Measurements from ENCODE around the gene PIBF1. TPM values are rescaled to one million over a fixed set of nuclear protein-coding genes. Genes with fewer than 3 reads are reported as not detected.
"Not testable (repeated sequence)": the region's sequence is repeated elsewhere in the genome, so short reads cannot be mapped to it uniquely, and the experiment has no call there.

The PIBF1 gene, protein sequence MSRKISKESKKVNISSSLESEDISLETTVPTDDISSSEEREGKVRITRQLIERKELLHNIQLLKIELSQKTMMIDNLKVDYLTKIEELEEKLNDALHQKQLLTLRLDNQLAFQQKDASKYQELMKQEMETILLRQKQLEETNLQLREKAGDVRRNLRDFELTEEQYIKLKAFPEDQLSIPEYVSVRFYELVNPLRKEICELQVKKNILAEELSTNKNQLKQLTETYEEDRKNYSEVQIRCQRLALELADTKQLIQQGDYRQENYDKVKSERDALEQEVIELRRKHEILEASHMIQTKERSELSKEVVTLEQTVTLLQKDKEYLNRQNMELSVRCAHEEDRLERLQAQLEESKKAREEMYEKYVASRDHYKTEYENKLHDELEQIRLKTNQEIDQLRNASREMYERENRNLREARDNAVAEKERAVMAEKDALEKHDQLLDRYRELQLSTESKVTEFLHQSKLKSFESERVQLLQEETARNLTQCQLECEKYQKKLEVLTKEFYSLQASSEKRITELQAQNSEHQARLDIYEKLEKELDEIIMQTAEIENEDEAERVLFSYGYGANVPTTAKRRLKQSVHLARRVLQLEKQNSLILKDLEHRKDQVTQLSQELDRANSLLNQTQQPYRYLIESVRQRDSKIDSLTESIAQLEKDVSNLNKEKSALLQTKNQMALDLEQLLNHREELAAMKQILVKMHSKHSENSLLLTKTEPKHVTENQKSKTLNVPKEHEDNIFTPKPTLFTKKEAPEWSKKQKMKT
- 16.5 TPM for total RNA-seq

DNA sequence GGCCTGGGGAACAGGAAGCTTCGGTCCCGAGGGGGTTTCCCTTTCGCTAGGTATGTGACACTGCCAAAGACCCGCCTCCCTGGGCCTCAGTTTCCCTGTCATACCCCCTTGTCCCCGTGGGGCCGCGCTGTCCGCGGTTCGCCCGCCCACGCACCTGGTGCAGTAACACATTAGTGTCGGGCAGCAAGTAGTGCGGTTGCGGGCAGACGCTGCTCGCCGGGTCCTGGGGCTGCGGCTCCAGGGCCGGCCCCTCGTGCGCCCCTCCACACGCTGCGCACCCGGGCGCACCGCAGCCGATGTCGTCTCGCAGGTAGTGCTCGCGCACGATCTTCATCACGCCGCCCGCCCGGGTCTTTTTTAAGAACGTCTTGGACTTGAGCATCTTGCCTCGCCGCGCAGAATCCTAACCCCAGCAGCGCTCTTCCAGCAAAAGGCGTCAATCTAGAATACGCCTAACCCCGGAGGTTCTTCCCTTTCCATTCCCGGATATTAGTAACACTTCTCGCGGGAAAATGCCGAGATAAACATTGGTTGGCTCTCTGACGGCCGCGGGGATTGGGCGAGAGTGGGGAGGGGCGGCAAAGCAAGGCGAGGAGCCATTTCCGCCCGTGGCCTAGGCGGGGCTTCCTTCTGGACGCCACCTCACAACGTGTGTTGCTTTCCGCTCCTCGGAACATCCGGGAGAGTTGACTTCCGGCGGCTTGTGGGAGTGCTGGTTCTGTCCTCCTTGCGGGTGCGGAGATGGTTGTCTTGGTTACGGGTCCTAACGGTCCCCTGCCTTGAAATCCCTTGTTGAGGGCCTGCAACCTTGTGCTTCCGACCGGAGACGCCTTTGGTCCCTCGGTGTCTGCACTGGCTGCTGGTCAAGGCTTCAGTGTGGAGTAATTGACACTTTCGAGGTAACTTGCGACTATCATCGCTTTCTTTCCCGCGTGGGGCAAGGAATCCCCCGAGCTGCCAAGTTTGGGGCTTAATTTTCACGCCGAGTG, at the start of gene PIBF1, which contains the start of gene DIS3:
Gene PIBF1 (plus strand): TSS at position 683 of the 989 bp plus-strand sequence. CDS start 1,337 bp downstream, outside the sequence.
Gene DIS3 (minus strand): TSS at position 450 of the 989 bp plus-strand sequence. CDS start 68 bp downstream, at position 382.
- peak; percentile 98 for DNase-seq (ENCODE audit: low spot score)

DNA sequence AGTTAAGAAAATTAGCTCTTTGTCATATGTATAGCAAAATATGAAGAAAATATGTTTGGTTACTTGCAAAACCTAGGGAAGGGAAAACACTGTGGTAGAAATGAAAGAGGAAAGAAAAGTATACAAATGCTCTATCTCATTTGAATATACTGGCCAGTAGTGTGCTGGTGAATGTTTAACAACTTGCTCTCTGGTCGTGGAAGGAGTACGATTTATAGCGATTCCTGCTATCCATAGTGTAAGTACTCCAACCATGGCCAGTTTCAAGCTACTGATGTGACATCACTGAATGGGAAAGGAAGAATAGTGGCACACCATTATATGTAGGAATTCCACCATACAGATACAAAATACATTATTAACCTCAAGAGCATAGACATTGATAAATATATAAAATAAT, 44.9 kb upstream of the PIBF1 start:
- no peak for DNase-seq (ENCODE audit: low spot score)

DNA sequence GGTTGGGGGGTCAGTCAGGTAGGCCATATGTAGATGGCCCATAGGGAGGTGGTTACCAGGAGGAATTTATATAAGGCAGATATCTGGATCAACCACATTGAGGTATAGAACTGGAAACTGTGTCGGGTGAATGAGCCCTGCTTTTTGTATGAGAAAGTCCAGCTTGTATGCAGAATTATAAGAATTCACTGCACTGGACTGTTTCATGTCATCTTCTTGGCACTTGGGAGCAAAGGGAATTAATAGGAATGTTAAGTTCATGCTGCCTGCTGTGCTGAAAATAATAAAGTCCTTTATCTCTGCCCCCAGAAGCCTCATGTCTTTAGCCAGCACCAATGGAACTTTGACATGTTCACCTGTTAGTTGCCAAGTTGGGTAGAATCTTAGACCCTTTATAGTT, 41.9 kb upstream of the PIBF1 start:
- DNase-seq (ENCODE audit: low spot score) = no peak

DNA sequence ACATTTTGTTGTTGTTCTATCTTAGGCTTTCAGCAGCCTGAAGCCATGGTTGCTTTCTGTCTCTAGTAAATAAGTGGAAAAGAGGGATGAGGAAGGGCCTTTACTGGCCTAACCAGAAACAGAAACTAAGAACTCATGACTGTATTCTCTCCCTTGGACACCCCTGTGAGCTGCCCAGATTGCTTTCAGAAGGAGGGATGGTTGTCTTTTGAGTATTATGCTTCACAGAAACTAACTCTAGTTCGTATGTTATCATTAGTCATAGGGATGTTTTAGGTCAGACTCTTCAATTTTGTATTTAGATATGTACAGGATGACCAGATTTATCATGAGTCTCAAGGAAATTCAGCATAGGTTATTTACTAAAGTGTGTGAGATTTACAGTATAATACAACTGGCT, 36.7 kb upstream of the PIBF1 start:
- no peak for DNase-seq (ENCODE audit: low spot score)

DNA sequence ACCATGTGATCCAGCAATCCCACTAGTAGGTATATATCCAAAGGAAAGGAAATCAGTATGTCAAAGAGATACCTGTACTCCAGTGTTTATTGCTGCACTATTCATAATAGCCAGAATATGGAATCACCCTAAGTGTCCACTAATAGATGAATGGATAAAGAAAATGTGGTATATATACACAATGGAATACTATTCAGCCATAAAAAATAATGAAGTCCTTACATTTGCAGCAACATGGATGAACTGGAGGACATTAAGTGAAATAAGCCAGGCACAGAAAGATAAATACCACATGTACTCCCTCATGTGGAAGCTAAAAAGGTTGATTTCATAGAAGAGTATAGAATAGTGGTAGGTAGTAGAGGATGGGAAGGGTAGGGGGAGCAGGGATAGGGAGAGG, 30.7 kb upstream of the PIBF1 start:
- DNase-seq (ENCODE audit: low spot score) = no peak

DNA sequence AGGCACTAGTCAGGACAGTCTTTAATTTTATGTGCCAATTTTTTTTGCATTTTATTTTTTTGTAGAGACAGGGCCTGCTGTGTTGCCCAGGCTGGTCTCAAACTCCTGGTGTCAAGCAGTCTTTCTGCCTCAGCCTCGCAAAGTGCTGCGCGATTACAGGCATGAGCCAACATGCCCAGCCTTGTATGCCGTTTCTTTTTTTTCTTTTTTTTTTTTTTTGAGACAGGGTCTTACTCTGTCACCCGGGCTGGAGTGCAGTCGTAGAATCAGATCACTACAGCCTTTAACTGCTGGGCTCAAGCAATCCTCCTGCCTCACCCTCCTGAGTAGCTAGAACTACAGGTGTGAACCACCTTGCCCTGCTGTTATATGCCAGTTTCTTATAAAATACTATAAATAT, 27.8 kb upstream of the PIBF1 start:
- DNase-seq (ENCODE audit: low spot score) = no peak

DNA sequence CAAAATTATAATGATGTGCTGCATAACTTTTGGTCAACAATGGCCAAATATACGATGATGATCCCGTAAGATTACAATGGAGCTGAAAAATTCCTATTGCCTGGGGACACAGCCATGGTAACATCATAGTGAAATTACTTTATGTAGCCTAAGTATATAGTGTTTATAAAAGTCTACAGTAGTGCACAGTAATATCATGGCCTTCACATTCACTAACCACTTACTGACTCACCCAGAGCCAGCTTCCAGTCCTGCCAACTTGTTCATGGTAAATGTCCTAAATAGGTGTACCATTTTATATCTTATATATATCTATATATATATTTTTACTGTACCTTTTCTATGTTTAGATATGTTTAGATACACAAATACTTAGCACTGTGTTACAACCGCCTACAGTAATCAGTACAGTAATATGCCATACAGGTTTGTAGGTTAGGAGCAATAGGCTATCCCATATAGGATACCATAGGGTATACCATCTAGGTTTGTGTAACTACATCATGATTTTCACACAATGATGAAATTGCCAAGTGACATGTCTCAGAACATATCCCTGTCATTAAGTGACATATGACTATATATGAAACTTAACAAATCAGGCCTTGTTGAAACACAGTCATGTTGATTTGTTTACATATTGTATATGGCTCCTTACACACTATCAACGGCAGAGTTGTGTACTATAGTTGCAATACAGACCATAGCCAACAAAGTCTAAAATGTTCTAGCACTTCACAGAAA, 24.0 kb upstream of the PIBF1 start:
- no peak for DNase-seq (ENCODE audit: low spot score)

DNA sequence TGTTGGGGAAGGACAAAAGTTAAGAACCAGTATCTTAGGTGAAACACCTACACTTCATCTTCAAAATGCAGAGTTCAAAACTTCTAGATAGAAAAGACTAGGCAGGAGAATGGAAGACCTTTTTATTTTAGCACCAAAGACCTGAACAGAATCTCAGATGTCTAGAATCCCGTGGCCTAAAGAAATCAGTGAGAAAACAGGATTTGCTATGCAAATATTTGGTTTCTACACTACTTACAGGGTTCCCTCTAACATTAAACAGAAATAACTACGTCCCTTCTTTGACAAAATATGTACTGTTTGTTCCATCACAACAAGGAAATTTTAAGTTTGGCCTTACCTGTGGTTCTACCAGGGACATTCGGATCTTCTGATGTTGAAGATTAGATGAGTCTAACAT, 21.7 kb upstream of the PIBF1 start:
- no peak for DNase-seq (ENCODE audit: low spot score)

DNA sequence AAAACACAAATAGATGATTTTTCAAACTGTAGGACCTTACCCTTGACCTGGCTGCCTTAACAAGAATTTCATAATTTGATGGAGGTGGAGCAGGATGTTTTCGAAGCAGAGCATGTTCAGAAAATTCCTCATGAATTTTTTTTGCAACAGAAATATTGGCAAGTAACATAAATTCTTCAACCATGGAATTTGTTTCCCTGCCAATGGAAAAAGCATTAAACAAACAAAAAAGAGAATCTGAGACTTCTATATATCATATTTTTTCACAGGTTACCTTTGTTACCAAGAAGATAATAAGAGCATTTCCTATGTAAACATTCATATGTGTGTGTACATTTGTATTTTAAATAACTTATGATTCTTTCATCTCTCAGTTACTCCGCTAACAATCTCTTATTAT, 18.5 kb upstream of the PIBF1 start:
- no peak for DNase-seq (ENCODE audit: low spot score)

DNA sequence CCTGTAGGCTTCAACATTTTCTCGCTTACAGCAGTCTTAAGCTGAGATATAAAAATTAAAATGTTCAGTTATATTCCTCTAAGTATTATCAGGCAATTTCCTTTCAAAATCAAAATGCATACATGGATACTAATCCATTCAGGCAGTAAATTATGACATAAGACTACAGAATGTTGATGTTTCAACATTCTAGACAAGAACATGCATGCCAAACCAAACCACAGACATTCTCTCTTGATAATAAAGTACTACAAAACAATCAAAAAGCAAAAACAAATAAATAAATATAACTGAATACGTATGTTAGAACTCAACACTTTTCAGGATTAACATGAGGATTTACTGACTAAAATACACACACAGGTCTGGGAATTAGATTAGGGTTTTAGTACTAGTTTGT, 7.9 kb upstream of the PIBF1 start:
- DNase-seq (ENCODE audit: low spot score) = no peak

DNA sequence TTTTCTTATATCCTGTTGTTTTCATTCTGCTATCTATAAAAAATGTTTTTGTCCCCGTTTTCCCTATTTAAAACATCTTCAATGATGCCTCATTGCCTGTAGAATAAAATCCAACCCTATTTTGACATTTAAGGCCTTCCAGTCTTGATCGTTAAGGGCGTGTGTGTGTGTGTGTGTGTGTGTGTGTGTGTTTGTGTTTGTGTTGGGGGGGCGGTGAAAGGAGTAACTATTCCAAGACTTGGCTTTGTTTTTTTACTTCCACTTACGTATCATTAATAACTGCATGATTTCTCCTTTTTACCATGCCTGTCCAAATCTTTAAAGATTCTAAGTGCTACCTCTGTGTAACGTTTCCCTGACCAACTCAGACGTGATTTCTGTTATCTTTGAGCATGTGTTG, 784 bp downstream of the PIBF1 start:
- DNase-seq (ENCODE audit: low spot score) = no peak

DNA sequence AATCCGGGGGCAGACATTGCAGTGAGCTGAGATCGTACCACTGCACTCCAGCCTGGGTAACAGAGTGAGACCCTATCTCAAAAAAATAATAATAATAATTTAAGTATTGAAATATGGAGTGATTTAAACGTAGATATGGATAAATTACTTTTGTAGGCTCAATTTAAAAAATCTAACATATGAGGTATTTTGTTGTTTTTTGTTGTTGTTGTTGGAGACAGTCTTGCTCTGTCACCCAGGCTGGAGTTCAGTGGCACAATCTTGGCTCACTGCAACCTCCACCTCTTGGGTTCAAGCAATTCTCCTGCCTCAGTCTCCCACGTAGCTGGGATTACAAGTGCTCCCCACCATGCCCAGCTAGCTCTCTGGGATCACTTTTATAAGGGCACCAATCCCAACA, 2.7 kb downstream of the PIBF1 start:
- not testable (repeated sequence) for DNase-seq (ENCODE audit: low spot score)

DNA sequence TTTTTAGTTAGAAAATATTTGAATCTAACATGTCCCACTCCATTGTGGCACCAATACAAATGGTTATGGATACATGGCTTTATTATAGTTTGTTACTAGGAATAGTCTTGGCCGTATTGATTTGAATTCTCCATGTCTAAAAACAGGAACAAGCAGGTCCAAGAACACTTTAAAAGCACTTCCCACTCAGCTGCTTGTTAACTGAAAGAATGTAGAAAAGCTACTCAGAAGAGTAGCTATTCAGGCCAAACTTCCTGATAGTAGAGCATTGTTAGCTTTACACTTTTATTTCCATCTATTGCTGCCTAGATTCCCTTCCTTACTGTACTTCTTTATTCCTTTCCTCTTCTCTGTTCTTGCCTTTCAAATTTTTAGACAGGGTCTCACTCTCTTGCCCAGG, 6.9 kb downstream of the PIBF1 start:
- no peak for DNase-seq (ENCODE audit: low spot score)

DNA sequence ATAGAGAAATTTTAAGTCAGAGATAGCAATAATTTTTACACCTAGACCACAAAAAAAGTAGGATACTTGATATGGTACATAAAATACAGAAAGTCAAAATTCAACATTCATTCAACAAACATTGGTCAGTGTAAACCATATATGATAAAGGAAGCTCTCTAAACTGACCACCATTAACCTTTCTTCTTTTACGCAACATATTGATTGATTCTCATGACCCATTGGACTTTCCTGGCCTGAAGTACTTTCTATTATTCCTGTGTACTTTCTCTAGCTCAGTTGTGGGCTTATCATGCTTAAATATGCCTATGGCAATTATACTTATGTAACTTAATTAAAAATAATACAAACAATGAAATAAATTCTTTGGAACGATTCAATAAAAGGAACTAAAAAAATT, 10.7 kb downstream of the PIBF1 start:
- no peak for DNase-seq (ENCODE audit: low spot score)

DNA sequence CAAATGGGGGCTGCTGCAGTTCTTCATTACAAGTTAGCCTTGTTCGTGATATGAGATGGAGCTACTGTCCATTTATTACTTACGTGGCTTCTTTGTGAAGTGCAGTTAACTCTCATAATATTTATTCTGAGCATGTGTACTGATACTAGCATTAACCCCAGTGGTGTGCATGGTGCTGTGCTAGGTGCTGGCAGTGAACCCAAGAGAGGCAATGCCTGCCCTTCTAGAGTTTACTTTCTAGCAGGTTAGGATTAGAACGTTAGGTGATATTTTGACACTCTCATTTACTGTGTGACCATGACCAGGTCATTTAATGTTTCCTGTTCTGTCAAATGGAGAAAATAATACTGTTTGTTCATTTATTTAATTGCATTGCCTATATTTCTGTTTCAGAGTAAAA, 16.9 kb downstream of the PIBF1 start:
- DNase-seq (ENCODE audit: low spot score) = no peak

DNA sequence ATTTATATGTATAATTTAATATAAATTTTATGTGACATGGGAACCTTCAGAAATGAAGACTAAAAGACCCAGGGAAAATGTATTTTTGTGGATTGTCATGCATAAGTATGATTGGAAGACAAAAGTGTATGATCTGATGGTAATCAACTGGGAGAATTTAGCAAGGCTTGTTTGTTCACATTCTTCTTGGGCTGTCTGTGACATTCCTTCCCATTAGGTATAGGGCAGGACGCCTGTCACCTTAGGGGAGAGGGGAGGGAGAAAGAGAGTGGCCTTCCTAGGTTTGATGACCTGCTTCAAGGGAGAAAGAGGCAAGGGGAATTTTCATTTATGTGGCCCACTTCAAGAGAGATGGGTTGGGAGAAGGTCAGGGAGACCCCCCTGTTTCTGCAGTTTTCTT, 22.4 kb downstream of the PIBF1 start:
- no peak for DNase-seq (ENCODE audit: low spot score)

DNA sequence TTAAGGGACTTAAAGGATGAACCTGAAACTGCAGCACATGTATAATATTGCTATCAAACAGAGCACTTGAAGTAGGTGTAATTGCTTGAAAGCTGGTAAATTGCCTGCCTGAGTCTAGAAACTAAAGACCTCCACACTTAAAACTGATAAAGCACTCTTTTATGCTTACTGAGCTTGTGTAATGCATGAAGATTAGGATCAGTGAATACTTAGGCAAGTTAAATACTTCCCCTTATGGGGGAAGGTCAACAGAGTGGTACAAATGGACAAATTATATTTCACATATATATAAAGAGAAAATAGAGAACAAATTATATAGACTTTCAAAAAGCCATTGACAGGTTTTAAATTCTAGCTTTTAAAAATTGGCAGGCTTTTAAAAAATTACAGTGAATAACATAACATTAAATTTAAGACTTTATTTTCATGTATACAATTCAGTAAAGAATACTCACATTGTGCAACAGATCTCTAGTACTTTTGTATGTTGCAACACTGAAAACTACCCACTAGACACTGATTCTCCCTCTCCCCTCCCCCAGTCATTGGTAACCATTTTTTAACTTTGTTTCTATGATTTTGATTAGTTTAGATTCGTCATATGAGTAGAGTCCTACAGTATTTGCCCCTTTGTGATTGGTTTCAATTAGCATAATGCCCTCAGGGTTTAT, 23.9 kb downstream of the PIBF1 start:
- no peak for DNase-seq (ENCODE audit: low spot score)

DNA sequence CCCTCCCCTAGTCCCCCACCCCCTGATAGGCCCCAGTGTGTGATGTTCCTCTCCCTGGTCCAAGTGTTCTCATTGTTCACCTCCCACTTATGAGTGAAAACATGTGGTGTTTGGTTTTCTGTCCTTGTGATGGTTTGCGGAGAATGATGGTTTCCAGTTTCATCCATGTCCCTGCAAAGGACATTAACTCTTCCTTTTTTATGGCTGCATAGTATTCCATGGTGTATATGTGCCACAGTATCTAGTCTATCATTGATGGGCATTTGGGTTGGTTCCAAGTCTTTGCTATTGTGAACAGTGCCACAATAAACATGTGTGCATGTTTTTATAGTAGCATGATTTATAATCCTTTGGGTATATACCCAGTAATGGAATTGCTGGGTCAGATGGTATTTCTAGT, 24.6 kb downstream of the PIBF1 start:
- not testable (repeated sequence) for DNase-seq (ENCODE audit: low spot score)

DNA sequence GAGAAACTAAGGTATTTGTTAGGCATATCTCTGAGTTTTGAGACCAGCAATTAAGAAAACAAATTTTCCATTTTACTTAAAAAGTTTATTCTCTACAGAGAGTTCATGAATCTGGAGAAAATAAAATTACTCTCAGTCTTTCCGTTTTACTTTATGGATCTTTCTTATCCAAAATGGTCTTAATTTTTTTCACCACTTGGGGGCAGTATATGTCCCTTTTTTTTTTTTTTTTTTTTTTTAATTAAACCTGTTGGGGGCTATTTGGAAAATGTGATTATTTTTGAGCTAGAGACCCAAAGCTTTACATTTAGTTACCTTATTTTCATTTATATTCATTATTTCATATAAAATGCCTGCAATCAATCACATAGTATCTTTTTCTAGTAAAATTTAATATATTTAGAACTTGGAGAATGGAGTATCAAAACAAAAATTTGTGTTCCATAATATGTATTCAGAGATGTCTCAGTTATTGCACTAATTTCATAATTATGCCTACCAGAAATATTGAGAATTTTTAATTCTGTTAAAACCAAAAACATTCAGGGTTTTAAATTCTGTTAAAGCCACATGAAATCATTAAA, 27.1 kb downstream of the PIBF1 start:
- no peak for DNase-seq (ENCODE audit: low spot score)
